Measurements from ENCODE around the gene TASP1. TPM values are rescaled to one million over a fixed set of nuclear protein-coding genes. Genes with fewer than 3 reads are reported as not detected.

The TASP1 gene
- total and polyA plus RNA-seq, 7 experiments from 2014 or later: 10.6 to 19.3 (median 13.3) TPM

GRCh38 chr20:13458860-13459451 is 179.8 kb downstream of the TASP1 start:
- CTCF ChIA-PET: interaction anchor here (0.8 kb wide), 1 partner anchor 13 kb away, joined by 3 read pairs; no protein-coding TSS in a partner anchor
- POLR2A ChIA-PET: no interaction called here
- Histone ChIP-seq H3K9me3 (ENCODE audit: control insufficient read depth in 2 of 3, low read length in 3 of 3) (no peaks in the 10 kb centered on the region), H3K4me1 (ENCODE audit: control insufficient read depth in 2 of 2, insufficient read depth in 2 of 2, low read length in 2 of 2) (no peaks in the 10 kb centered on the region), H3K27me3 (ENCODE audit: control insufficient read depth in 2 of 2, insufficient read depth in 2 of 2, low read length in 2 of 2) (no peaks in the 10 kb centered on the region), H3K27ac (ENCODE audit: low read depth, low read length) (no peak overlapping the region), H3K36me3 (ENCODE audit: control insufficient read depth in 2 of 3, insufficient read depth in 3 of 3, low read length in 3 of 3) (no peaks in the 10 kb centered on the region), H3K4me3 (ENCODE audit: low read length) (no peak overlapping the region)
- H3K9me3 Mint-ChIP-seq: peaks cover 0 to 1% (median 0%) of the 10 kb centered on the region in 11 donors
- H3K4me3 Mint-ChIP-seq: no peak overlapping the region
- intact Hi-C loops (cut with micrococcal nuclease): loop anchor here (1.0 to 5.0 kb wide), 2 partner anchors 312 to 313 kb away; no protein-coding TSS in a partner anchor
- H3K27ac Mint-ChIP-seq: no peak overlapping the region
- DNase-seq (peak in 2 of 9 donors; percentile 1 to 7), ATAC-seq (no peak)
- H3K4me1 Mint-ChIP-seq: no peaks in the 10 kb centered on the region
- H3K36me3 Mint-ChIP-seq: peaks cover 0 to 20% (median 8%) of the 10 kb centered on the region in 5 donors
- no peaks in the 10 kb centered on the region for H3K27me3 Mint-ChIP-seq

DNA sequence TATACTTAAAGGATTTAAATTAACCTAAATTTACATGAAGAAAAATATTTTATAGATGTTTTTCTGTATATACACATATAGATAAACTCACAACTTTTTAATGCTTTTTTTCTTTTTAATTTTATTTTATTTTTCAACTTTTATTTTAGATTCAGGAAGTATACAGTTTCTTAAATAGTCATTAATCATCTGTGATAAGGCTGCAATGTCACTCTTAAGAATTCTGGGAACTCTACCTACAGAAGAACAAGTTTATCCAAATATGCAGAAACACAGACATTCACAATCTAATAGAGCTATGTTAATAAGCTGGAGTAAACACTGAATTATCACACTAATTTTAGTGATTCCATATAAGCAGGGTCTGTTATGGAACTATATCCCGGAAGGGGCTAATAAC is 181.2 kb downstream of the TASP1 start:
- no peak overlapping the region for H3K27ac ChIP-seq (ENCODE audit: low read depth, low read length)
- DNase-seq: no peak
- CTCF ChIA-PET: no interaction called here
- Mint-ChIP-seq H3K27ac (no peak overlapping the region), H3K4me3 (no peak overlapping the region), H3K27me3 (no peaks in the 10 kb centered on the region), H3K9me3 (peaks cover 0 to 8% (median 0%) of the 10 kb centered on the region in 11 donors), H3K4me1 (peaks cover 0 to 7% (median 0%) of the 10 kb centered on the region in 7 donors), H3K36me3 (peaks cover 9 to 29% (median 22%) of the 10 kb centered on the region in 5 donors)
- no peaks in the 10 kb centered on the region for H3K27me3 ChIP-seq (ENCODE audit: control insufficient read depth in 2 of 2, insufficient read depth in 2 of 2, low read length in 2 of 2)
- no peak for ATAC-seq
- no peaks in the 10 kb centered on the region for H3K4me1 ChIP-seq (ENCODE audit: control insufficient read depth in 2 of 2, insufficient read depth in 2 of 2, low read length in 2 of 2)
- POLR2A ChIA-PET: no interaction called here
- H3K4me3 ChIP-seq (ENCODE audit: low read length): no peak overlapping the region
- no peaks in the 10 kb centered on the region for H3K36me3 ChIP-seq (ENCODE audit: control insufficient read depth in 2 of 3, insufficient read depth in 3 of 3, low read length in 3 of 3)
- no peaks in the 10 kb centered on the region for H3K9me3 ChIP-seq (ENCODE audit: control insufficient read depth in 2 of 3, low read length in 3 of 3)
- intact Hi-C loops (cut with micrococcal nuclease): loop anchor here in 1 of 2 donors (5.0 kb wide), 1 partner anchor 315 kb away; no protein-coding TSS in a partner anchor

DNA sequence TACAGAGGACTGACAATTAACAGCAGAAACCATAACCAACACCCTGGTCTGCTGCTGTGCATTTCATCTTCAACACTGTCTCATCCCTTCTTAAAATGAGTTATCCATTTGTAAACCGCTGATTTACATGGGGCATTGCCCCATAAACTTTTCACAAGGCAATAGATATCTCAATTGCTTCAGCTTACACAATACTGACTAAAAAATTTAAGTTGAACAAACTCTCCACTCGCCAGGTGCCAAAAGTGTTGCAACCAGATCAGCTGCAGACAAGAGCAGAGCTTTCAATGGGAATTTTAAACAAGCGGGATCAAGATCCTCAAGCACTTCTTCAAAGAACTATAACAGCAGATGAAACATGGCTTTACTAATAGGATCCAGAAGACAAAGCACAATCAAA is 183.0 kb downstream of the TASP1 start:
- intact Hi-C loops (cut with micrococcal nuclease): loop anchor here in 1 of 2 donors (5.0 kb wide), 1 partner anchor 317 kb away; no protein-coding TSS in a partner anchor
- H3K27ac Mint-ChIP-seq: no peak overlapping the region

GRCh38 chr20:13453367-13453766 is 185.4 kb downstream of the TASP1 start:
- intact Hi-C loops (cut with micrococcal nuclease): no loop called here
- H3K4me1 ChIP-seq (ENCODE audit: control insufficient read depth in 2 of 2, insufficient read depth in 2 of 2, low read length in 2 of 2): no peaks in the 10 kb centered on the region
- Mint-ChIP-seq H3K27me3 (no peaks in the 10 kb centered on the region), H3K27ac (no peak overlapping the region), H3K9me3 (peaks cover 0 to 8% (median 0%) of the 10 kb centered on the region in 11 donors), H3K4me3 (no peak overlapping the region), H3K36me3 (peaks cover 16 to 45% (median 43%) of the 10 kb centered on the region in 5 donors), H3K4me1 (peaks cover 0 to 7% (median 0%) of the 10 kb centered on the region in 7 donors)
- H3K36me3 ChIP-seq (ENCODE audit: control insufficient read depth in 2 of 3, insufficient read depth in 3 of 3, low read length in 3 of 3): no peaks in the 10 kb centered on the region
- ChIA-PET POLR2A (no interaction called here), CTCF (no interaction called here)
- H3K27ac ChIP-seq (ENCODE audit: low read depth, low read length): no peak overlapping the region
- no peak for DNase-seq
- H3K9me3 ChIP-seq (ENCODE audit: control insufficient read depth in 2 of 3, low read length in 3 of 3): no peaks in the 10 kb centered on the region
- no peaks in the 10 kb centered on the region for H3K27me3 ChIP-seq (ENCODE audit: control insufficient read depth in 2 of 2, insufficient read depth in 2 of 2, low read length in 2 of 2)
- H3K4me3 ChIP-seq (ENCODE audit: low read length): no peak overlapping the region
- no peak for ATAC-seq

More for the DNA sequence above, 183.0 kb downstream of the TASP1 start:
- Mint-ChIP-seq H3K36me3 (peaks cover 13 to 39% (median 36%) of the 10 kb centered on the region in 5 donors), H3K4me3 (no peak overlapping the region), H3K9me3 (peaks cover 0 to 8% (median 0%) of the 10 kb centered on the region in 11 donors), H3K27me3 (no peaks in the 10 kb centered on the region), H3K4me1 (peaks cover 0 to 7% (median 0%) of the 10 kb centered on the region in 7 donors)
- no peaks in the 10 kb centered on the region for H3K4me1 ChIP-seq (ENCODE audit: control insufficient read depth in 2 of 2, insufficient read depth in 2 of 2, low read length in 2 of 2)
- no peaks in the 10 kb centered on the region for H3K9me3 ChIP-seq (ENCODE audit: control insufficient read depth in 2 of 3, low read length in 3 of 3)
- no peaks in the 10 kb centered on the region for H3K36me3 ChIP-seq (ENCODE audit: control insufficient read depth in 2 of 3, insufficient read depth in 3 of 3, low read length in 3 of 3)
- DNase-seq: no peak
- no peak overlapping the region for H3K4me3 ChIP-seq (ENCODE audit: low read length)
- ChIA-PET CTCF (no interaction called here), POLR2A (no interaction called here)
- no peak for ATAC-seq
- H3K27ac ChIP-seq (ENCODE audit: low read depth, low read length): no peak overlapping the region
- no peaks in the 10 kb centered on the region for H3K27me3 ChIP-seq (ENCODE audit: control insufficient read depth in 2 of 2, insufficient read depth in 2 of 2, low read length in 2 of 2)

DNA sequence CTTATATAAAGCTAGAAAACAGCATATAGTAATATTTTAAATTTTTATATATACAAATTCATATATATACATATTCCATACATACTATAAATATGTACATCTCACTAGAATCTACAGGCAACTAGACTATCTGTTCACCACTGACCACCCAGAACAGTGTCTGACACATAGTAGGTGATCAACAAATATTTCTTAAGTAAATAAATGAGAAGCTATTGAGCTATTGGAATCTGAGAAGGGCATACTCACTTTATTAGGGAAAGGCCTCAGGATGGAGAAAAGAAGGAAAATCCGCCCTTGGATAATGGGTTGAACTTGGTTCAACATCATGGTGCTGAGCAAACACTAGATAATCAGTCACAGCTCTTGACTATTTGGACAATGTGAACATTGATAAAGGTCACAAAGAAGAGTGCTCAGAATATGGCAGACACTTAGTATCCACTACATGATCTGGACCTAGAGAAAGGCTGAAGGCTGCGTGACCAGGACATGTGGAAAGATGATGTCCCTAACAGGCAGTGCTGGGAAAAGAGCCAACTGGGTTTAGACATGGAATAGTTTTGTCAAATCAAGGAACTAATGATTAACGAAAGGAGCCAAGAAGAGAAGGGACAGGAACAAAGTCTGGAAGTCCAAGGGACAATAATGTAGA is 186.1 kb downstream of the TASP1 start:
- H3K27me3 ChIP-seq (ENCODE audit: control insufficient read depth in 2 of 2, insufficient read depth in 2 of 2, low read length in 2 of 2): no peaks in the 10 kb centered on the region
- no peaks in the 10 kb centered on the region for H3K36me3 ChIP-seq (ENCODE audit: control insufficient read depth in 2 of 3, insufficient read depth in 3 of 3, low read length in 3 of 3)
- Mint-ChIP-seq H3K9me3 (peaks cover 0 to 8% (median 0%) of the 10 kb centered on the region in 11 donors), H3K4me3 (no peak overlapping the region), H3K27ac (no peak overlapping the region), H3K36me3 (peaks cover 16 to 45% (median 43%) of the 10 kb centered on the region in 5 donors), H3K4me1 (peaks cover 0 to 7% (median 0%) of the 10 kb centered on the region in 7 donors), H3K27me3 (no peaks in the 10 kb centered on the region)
- ATAC-seq (no peak), DNase-seq (no peak)
- CTCF ChIA-PET: no interaction called here
- intact Hi-C loops (cut with micrococcal nuclease): no loop called here
- no peaks in the 10 kb centered on the region for H3K4me1 ChIP-seq (ENCODE audit: control insufficient read depth in 2 of 2, insufficient read depth in 2 of 2, low read length in 2 of 2)
- H3K4me3 ChIP-seq (ENCODE audit: low read length): no peak overlapping the region
- no peaks in the 10 kb centered on the region for H3K9me3 ChIP-seq (ENCODE audit: control insufficient read depth in 2 of 3, low read length in 3 of 3)
- no peak overlapping the region for H3K27ac ChIP-seq (ENCODE audit: low read depth, low read length)
- POLR2A ChIA-PET: interaction anchor here (0.6 kb wide), 1 partner anchor 335 kb away, joined by 3 read pairs; no protein-coding TSS in a partner anchor

DNA sequence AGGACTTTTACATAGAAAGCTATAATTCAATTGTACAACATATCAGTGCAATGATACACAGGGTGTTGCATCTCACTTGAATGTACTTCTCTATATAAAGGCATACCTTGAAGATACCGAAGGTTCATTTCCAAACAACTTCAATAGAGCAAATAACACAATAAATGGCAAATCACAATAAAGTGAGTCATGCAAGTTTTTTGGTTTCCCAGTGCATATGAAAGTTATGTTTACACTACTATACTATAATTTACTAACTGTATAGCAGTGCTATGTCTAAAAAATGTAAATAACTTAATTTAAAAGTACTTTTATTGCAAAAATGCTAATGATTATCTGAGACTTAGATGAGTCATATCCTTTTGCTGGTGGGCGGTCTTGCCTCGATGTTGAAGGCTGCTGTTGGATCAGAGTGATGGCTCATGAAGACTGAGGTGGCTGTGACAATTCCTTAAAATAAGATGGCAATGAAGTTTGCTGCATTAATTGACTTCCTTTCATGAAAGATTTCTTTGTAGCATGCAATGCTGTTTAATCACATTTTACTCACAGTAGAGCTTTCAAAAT is 188.8 kb downstream of the TASP1 start:
- CTCF ChIA-PET: no interaction called here

More for the DNA sequence above, 188.8 kb downstream of the TASP1 start:
- H3K4me3 ChIP-seq (ENCODE audit: low read length): no peak overlapping the region
- H3K27me3 ChIP-seq (ENCODE audit: control insufficient read depth in 2 of 2, insufficient read depth in 2 of 2, low read length in 2 of 2): no peaks in the 10 kb centered on the region
- H3K36me3 ChIP-seq (ENCODE audit: control insufficient read depth in 2 of 3, insufficient read depth in 3 of 3, low read length in 3 of 3): no peaks in the 10 kb centered on the region
- intact Hi-C loops (cut with micrococcal nuclease): no loop called here
- DNase-seq (no peak), ATAC-seq (no peak)
- H3K27ac Mint-ChIP-seq: no peak overlapping the region
- no peak overlapping the region for H3K27ac ChIP-seq (ENCODE audit: low read depth, low read length)
- no peaks in the 10 kb centered on the region for H3K4me1 ChIP-seq (ENCODE audit: control insufficient read depth in 2 of 2, insufficient read depth in 2 of 2, low read length in 2 of 2)
- H3K36me3 Mint-ChIP-seq: peaks cover 16 to 53% (median 41%) of the 10 kb centered on the region in 5 donors
- no peaks in the 10 kb centered on the region for H3K9me3 ChIP-seq (ENCODE audit: control insufficient read depth in 2 of 3, low read length in 3 of 3)
- H3K4me3 Mint-ChIP-seq: no peak overlapping the region
- POLR2A ChIA-PET: no interaction called here
- peaks cover 0 to 8% (median 0%) of the 10 kb centered on the region in 11 donors for H3K9me3 Mint-ChIP-seq
- H3K4me1 Mint-ChIP-seq: peaks cover 0 to 7% (median 0%) of the 10 kb centered on the region in 7 donors
- no peaks in the 10 kb centered on the region for H3K27me3 Mint-ChIP-seq
